Measurements from ENCODE around the gene HCN2. TPM values are rescaled to one million over a fixed set of nuclear protein-coding genes. Genes with fewer than 3 reads are reported as not detected.
A peak's percentile ranks its signal among the peaks of the same experiment; 100 is the strongest.

Gene HCN2
- total and polyA plus RNA-seq, 9 of the 15 experiments (the other 6 are each of a cell fraction or from before 2014, with no cell fraction given): 0.29 to 4.2 (median 0.82) TPM; not detected in 2

DNA sequence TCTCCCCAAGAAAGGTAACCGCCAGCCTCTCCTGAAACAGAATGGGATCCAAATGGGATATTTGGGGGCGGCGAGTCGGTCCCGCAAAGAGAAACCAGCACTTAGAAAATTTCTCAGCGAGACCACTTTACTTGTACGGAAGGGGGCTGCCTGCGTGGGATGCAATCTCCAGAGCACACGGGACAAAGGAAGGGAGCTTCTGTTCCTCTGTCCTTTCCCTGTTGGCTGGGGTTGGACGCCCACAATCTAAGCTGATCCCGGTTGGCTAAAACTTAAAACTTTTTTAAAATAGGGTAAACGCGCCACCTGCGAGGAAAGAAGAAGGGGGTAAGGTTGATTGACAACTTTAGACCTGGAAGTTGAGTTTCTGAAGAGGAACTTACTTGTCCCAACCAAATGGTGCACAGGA, 18.1 kb upstream of the HCN2 start (continued):
- TF ChIP-seq CHD7 (IDR thresholded peaks at IDR 0.05; ENCODE audit: low read depth, low read length) (no peak), ETV1 (tag; conservative IDR thresholded peaks at IDR 0.05; ENCODE audit: low read depth) (no peak), PTBP1 (IDR thresholded peaks at IDR 0.05; ENCODE audit: low read depth, low read length) (no peak), CTBP1 (IDR thresholded peaks at IDR 0.05; ENCODE audit: borderline replicate concordance) (0 out of 2 replicates have a peak, but pooled peaks have one; percentile 27), NFYB (IDR thresholded peaks at IDR 0.05; ENCODE audit: extremely low read depth, insufficient read length) (peak; percentile 6), FOXK1 (CRISPR knock-in tag; IDR thresholded peaks at IDR 0.05; ENCODE audit: borderline replicate concordance) (peak; percentile 9; the same call in 1 of the 2 replicates), CCAR2 (IDR thresholded peaks at IDR 0.05; ENCODE audit: low read depth, low read length) (no peak), BCOR (IDR thresholded peaks at IDR 0.05) (0 out of 2 replicates have a peak, but pooled peaks have one; percentile 4), ZNF232 (CRISPR knock-in tag; IDR thresholded peaks at IDR 0.05) (no peak), SMAD3 (CRISPR knock-in tag; conservative IDR thresholded peaks at IDR 0.05) (no peak), MAZ (CRISPR knock-in tag; conservative IDR thresholded peaks at IDR 0.05 in 1 of 2, IDR thresholded peaks at IDR 0.05 in 1 of 2) (peak in 1 of 2 experiments; percentile 3; a peak in 1 of 4 replicates), ESRRA (IDR thresholded peaks at IDR 0.05; ENCODE audit: borderline replicate concordance, low read depth) (no peak), SIN3B (IDR thresholded peaks at IDR 0.05; ENCODE audit: low read depth) (0 out of 2 replicates have a peak, but pooled peaks have one; percentile 14)
- TF ChIP-seq, protein P1, sequence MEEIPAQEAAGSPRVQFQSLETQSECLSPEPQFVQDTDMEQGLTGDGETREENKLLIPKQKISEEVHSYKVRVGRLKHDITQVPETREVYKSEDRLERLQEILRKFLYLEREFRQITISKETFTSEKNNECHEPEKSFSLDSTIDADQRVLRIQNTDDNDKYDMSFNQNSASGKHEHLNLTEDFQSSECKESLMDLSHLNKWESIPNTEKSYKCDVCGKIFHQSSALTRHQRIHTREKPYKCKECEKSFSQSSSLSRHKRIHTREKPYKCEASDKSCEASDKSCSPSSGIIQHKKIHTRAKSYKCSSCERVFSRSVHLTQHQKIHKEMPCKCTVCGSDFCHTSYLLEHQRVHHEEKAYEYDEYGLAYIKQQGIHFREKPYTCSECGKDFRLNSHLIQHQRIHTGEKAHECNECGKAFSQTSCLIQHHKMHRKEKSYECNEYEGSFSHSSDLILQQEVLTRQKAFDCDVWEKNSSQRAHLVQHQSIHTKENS (CRISPR knock-in tag; IDR thresholded peaks at IDR 0.05): no peak
